HCT116 (cell line): Measurements from ENCODE around the gene TLCD2. TPM values are rescaled to one million over a fixed set of nuclear protein-coding genes. Genes with fewer than 3 reads are reported as not detected.

Source experiments
- ATAC-seq: fragments of 200-7000 bp; cut with Tn5 transposase; 2 replicates; pipeline ENCODE4 v1.9.1; 2020; ENCODE audit warnings: mild to moderate bottlenecking, moderate library complexity
- BruUV-seq: library from RNA; stranded (reverse); fragments of 400-500 nt; replicated peaks from 2 replicates; lab custom pipeline; 2021; lab: Mats Ljungman, UMichigan
- CTCF ChIA-PET: fragments of 300-600 bp; sonication (Branson Sonifier 250); formaldehyde crosslinking; loops from one replicate; lab custom pipeline; 2021; ENCODE audit warnings: antibody characterized with exemption; lab: Charles Lee
- POLR2A ChIA-PET: fragments of 300-600, 350-600 bp; sonication (Branson Sonifier 250); formaldehyde crosslinking; loops from one replicate; lab custom pipeline; 2021; ENCODE audit warnings: antibody characterized with exemption; lab: Charles Lee
- RAD21 ChIA-PET, 2 experiments: fragments of 300-600 bp; sonication (Branson Sonifier 250); formaldehyde crosslinking; loops; one replicate each; lab custom pipeline; 2023; ENCODE audit warnings: low total read pairs in 2 of 2; ENCODE audit not compliant: uncharacterized antibody in 2 of 2, unreplicated experiment in 2 of 2, low non-redundant PET in 1 of 2; lab: Charles Lee
- DNase-seq: peaks from one replicate; pipeline ENCODE4 v3.0.0-alpha.2; 2010; ENCODE audit warnings: low read depth, low spot score
- H2AFZ ChIP-seq: fragments of 200-600 bp; shearing (Covaris generic), sonication (generic); 2 replicates; pipeline ENCODE4 v1.6.1; 2017; ENCODE audit warnings: low read depth, mixed run types, mixed read lengths, antibody characterized with exemption, low read length; ENCODE audit not compliant: poor library complexity, severe bottlenecking
- H3K27ac ChIP-seq: 2 replicates; pipeline ENCODE4 v1.5.1; 2012; ENCODE audit warnings: low read depth, low read length
- H3K27me3 ChIP-seq: fragments of 200-600 bp; sonication (generic); 2 replicates; pipeline ENCODE4 v1.6.1; 2016; ENCODE audit warnings: mixed run types, low read length, mixed read lengths; ENCODE audit not compliant: insufficient read depth
- H3K36me3 ChIP-seq, 2 experiments: fragments of 200-500 bp in 1 of 2; fragments of 200-600 bp in 1 of 2; sonication (Bioruptor generic) in 1 of 2; sonication (generic) in 1 of 2; 2 replicates each; pipeline versions ENCODE4 v1.5.1 to v1.6.1; 2014 to 2016; ENCODE audit warnings: low read length in 2 of 2, inconsistent platforms in 1 of 2, mixed read lengths in 1 of 2, mixed run types in 1 of 2; ENCODE audit not compliant: insufficient read depth in 2 of 2, control insufficient read depth in 1 of 2
- H3K4me1 ChIP-seq, 2 experiments: fragments of 200-600 bp in 1 of 2; sonication (generic) in 1 of 2; 2 replicates each; pipeline versions ENCODE4 v1.5.1 to v1.6.1; 2012 to 2017; ENCODE audit warnings: low read length in 2 of 2, inconsistent platforms in 1 of 2, mild to moderate bottlenecking in 1 of 2, mixed read lengths in 1 of 2, mixed run types in 1 of 2, moderate library complexity in 1 of 2; ENCODE audit not compliant: insufficient read depth in 2 of 2, control insufficient read depth in 1 of 2
- H3K4me2 ChIP-seq: fragments of 200-600 bp; sonication (generic); 2 replicates; pipeline ENCODE4 v1.6.1; 2017; ENCODE audit warnings: mixed run types, low read length, mixed read lengths
- H3K4me3 ChIP-seq, 2 experiments: fragments of 200-600 bp in 1 of 2; sonication (generic) in 1 of 2; replicated peaks in 1 of 2; 2 replicates each; pipeline ENCODE4 v1.5.1; 2011 to 2016; ENCODE audit warnings: low read length in 2 of 2, control low read depth in 1 of 2, low read depth in 1 of 2, mild to moderate bottlenecking in 1 of 2, mixed read lengths in 1 of 2, mixed run types in 1 of 2
- H3K79me2 ChIP-seq: fragments of 200-600 bp; sonication (generic); 2 replicates; pipeline ENCODE4 v1.6.1; 2017; ENCODE audit warnings: mild to moderate bottlenecking, mixed run types, low read length, moderate library complexity, mixed read lengths; ENCODE audit not compliant: insufficient read depth
- H3K9ac ChIP-seq: fragments of 200-600 bp; sonication (generic); 2 replicates; pipeline ENCODE4 v1.6.1; 2016; ENCODE audit warnings: low read length, mixed read lengths
- H3K9me2 ChIP-seq: fragments of 200-600 bp; sonication (generic), shearing (Covaris generic); 2 replicates; pipeline ENCODE4 v1.6.1; 2017; ENCODE audit warnings: mixed run types, mild to moderate bottlenecking, moderate library complexity; ENCODE audit not compliant: insufficient read depth
- H3K9me3 ChIP-seq, 2 experiments: fragments of 200-500 bp in 1 of 2; fragments of 200-600 bp in 1 of 2; sonication (Bioruptor generic) in 1 of 2; sonication (generic) in 1 of 2; 2 replicates each; pipeline ENCODE4 v1.6.1; 2014 to 2017; ENCODE audit warnings: low read length in 2 of 2, mixed read lengths in 2 of 2, inconsistent platforms in 1 of 2, low read depth in 1 of 2, mild to moderate bottlenecking in 1 of 2, mixed run types in 1 of 2, moderate library complexity in 1 of 2; ENCODE audit not compliant: control insufficient read depth in 1 of 2, insufficient read depth in 1 of 2
- H4K20me1 ChIP-seq: fragments of 200-600 bp; sonication (generic), shearing (Covaris generic); 2 replicates; pipeline ENCODE4 v1.6.1; 2017; ENCODE audit warnings: mixed run types, mild to moderate bottlenecking, moderate library complexity; ENCODE audit not compliant: insufficient read depth
- CBX3 ChIP-seq: IDR thresholded peaks from 2 replicates; pipeline ENCODE4 v1.6.1; 2012; ENCODE audit warnings: low read depth
- CEBPB ChIP-seq: IDR thresholded peaks from 2 replicates; pipeline ENCODE4 v1.6.1; 2012; ENCODE audit warnings: low read depth
- CTCF ChIP-seq, 3 experiments: fragments of 200-600 bp in 1 of 3; sonication (generic) in 1 of 3; IDR thresholded peaks in 2 of 3; conservative IDR thresholded peaks in 1 of 3; 2 replicates each; pipeline ENCODE4 v1.5.1; 2012 to 2017; ENCODE audit warnings: low read depth in 2 of 3, low read length in 2 of 3, antibody characterized with exemption in 1 of 3, borderline replicate concordance in 1 of 3, control low read depth in 1 of 3, mild to moderate bottlenecking in 1 of 3, mixed read lengths in 1 of 3, mixed run types in 1 of 3, moderate library complexity in 1 of 3; ENCODE audit not compliant: insufficient read depth in 1 of 3
- EGR1 ChIP-seq: IDR thresholded peaks from 2 replicates; pipeline ENCODE4 v1.6.1; 2012; ENCODE audit warnings: low read depth
- ELF1 ChIP-seq: IDR thresholded peaks from 2 replicates; pipeline ENCODE4 v1.6.1; 2012; ENCODE audit warnings: low read depth, borderline replicate concordance
- EZH2 ChIP-seq: fragments of 200-600 bp; sonication (generic); IDR thresholded peaks from 2 replicates; pipeline ENCODE4 v1.6.1; 2017; ENCODE audit warnings: antibody characterized with exemption, mixed run types
- EZH2phosphoT487 ChIP-seq: fragments of 200-600 bp; IDR thresholded peaks from 2 replicates; pipeline ENCODE4 v1.6.1; 2018; ENCODE audit warnings: antibody characterized with exemption, borderline replicate concordance
- FOSL1 ChIP-seq: IDR thresholded peaks from 2 replicates; pipeline ENCODE4 v1.6.1; 2012; ENCODE audit warnings: low read depth
- JUND ChIP-seq: IDR thresholded peaks from 2 replicates; pipeline ENCODE4 v1.6.1; 2012
- MAX ChIP-seq: IDR thresholded peaks from 2 replicates; pipeline ENCODE4 v1.6.1; 2012
- POLR2A ChIP-seq: IDR thresholded peaks from 2 replicates; pipeline ENCODE4 v1.7.0; 2011; ENCODE audit warnings: borderline replicate concordance; ENCODE audit not compliant: insufficient read depth, insufficient read length; ENCODE audit errors: extremely low read depth
- POLR2AphosphoS5 ChIP-seq: IDR thresholded peaks from 2 replicates; pipeline ENCODE4 v1.6.1; 2011; ENCODE audit warnings: mild to moderate bottlenecking, low read depth, low read length, moderate library complexity
- REST ChIP-seq: IDR thresholded peaks from 2 replicates; pipeline ENCODE4 v1.6.1; 2012; ENCODE audit warnings: low read depth
- SIN3A ChIP-seq: IDR thresholded peaks from 2 replicates; pipeline ENCODE4 v1.6.1; 2012; ENCODE audit warnings: low read depth
- SP1 ChIP-seq: IDR thresholded peaks from 2 replicates; pipeline ENCODE4 v1.6.1; 2012; ENCODE audit warnings: low read depth
- ZFX ChIP-seq: fragments of 450-650 bp; IDR thresholded peaks from 2 replicates; pipeline ENCODE4 v1.6.1; 2017
- ZNF274 ChIP-seq: fragments of 200-500 bp; sonication (Bioruptor generic); IDR thresholded peaks from 2 replicates; pipeline ENCODE4 v1.6.1; 2014; ENCODE audit warnings: mild to moderate bottlenecking, low read depth, low read length, inconsistent platforms
- intact Hi-C: fragments of 100-400 bp; cut with micrococcal nuclease; formaldehyde crosslinking; loops from 2 replicates; pipeline ENCODE4 v1.10.0; 2022
- total RNA-seq: library from RNA; stranded (reverse); gene quantifications from one replicate; pipeline ENCODE4 v1.2.1, GENCODE V29; 2021; ENCODE audit not compliant: unreplicated experiment

The TLCD2 gene
- total RNA-seq, 1 experiment from 2014 or later = 1.8 TPM

GRCh38 chr17:1735834-1736347 lies 25.7 kb upstream of the TLCD2 start:
- Histone ChIP-seq H3K4me3 (no peak overlapping the region), H3K4me1 (peaks cover 0 to 5% of the 10 kb centered on the region in 2 experiments; a peak in 2 of 4 replicates), H3K4me2 (no peak overlapping the region), H3K9me2 (no peaks in the 10 kb centered on the region), H3K79me2 (no peaks in the 10 kb centered on the region), H3K9ac (no peak overlapping the region), H4K20me1 (no peaks in the 10 kb centered on the region), H3K9me3 (no peaks in the 10 kb centered on the region), H3K27me3 (no peaks in the 10 kb centered on the region), H2AFZ (no peak overlapping the region), H3K36me3 (no peaks in the 10 kb centered on the region), H3K27ac (no peak overlapping the region)
- intact Hi-C loops = no loop called here
- RAD21 ChIA-PET = no interaction called here
- TF ChIP-seq EGR1 (no peak), FOSL1 (no peak), MAX (no peak), ELF1 (no peak), CEBPB (no peak), EZH2 (no peak), CTCF (IDR thresholded peaks at IDR 0.05 in 2 of 3, conservative IDR thresholded peaks at IDR 0.05 in 1 of 3; ENCODE audit: borderline replicate concordance in 1 of 3, insufficient read depth in 1 of 3, low read depth in 2 of 3, low read length in 2 of 3) (no peak), REST (no peak), JUND (no peak), CBX3 (no peak), ZNF274 (no peak), ZFX (no peak), EZH2phosphoT487 (no peak), POLR2A (no peak), SIN3A (no peak), POLR2AphosphoS5 (no peak), SP1 (no peak)
- POLR2A ChIA-PET = no interaction called here
- no TSS peak for BruUV-seq
- no peak for DNase-seq
- no peak for ATAC-seq
- CTCF ChIA-PET = no interaction called here
